Activated naive CD4-positive, alpha-beta T cell treated with anti-CD3 and anti-CD28 coated beads, Interleukin-2, amount 50 U/mL, for 24 hours (primary cell): ENCODE results near the gene PDLIM7.
"Not testable (repeated sequence)": the region's sequence is repeated elsewhere in the genome, so short reads cannot be mapped to it uniquely, and the experiment has no call there.

Experiments used
- H3K27ac Mint-ChIP-seq: one replicate; pipeline ENCODE4 v1.8.0; 2021; ENCODE audit warnings: mild to moderate bottlenecking, mixed read lengths
- H3K27me3 Mint-ChIP-seq: one replicate; pipeline ENCODE4 v1.8.0; 2021; ENCODE audit warnings: mixed read lengths
- H3K36me3 Mint-ChIP-seq: one replicate; pipeline ENCODE4 v1.8.0; 2021; ENCODE audit warnings: mixed read lengths
- H3K4me1 Mint-ChIP-seq: one replicate; pipeline ENCODE4 v1.8.0; 2021; ENCODE audit warnings: mixed read lengths
- H3K4me3 Mint-ChIP-seq: one replicate; pipeline ENCODE4 v1.8.0; 2021; ENCODE audit warnings: mild to moderate bottlenecking, mixed read lengths
- H3K9me3 Mint-ChIP-seq: one replicate; pipeline ENCODE4 v1.8.0; 2021; ENCODE audit warnings: mixed read lengths

Gene PDLIM7

DNA sequence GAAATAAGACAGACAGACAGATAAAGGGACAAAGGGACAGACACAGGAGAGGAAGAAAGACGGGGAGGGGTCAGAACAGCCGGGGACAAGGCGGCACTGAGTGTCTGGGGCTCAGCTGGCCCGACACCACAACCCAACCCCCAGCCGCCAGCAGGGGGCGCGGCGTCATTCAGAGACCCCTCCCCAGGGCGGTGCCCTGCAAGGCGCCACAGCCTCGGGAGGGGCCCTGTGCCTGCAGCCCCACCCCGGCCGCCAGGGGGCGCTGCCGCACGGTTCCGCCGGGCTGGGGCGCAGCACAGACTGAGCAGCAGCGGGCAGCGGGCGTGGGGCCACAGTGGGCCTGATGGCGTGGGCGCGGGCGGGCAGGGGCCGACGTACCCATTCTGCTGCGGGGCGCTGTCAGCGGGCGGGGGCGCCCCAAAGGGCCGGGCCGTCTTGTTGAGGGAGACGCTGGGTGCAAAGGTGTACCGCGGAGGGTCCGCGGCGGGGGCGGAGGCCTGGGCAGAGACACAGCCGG lies 5.9 kb downstream of the PDLIM7 start:
- no peak overlapping the region for H3K27ac Mint-ChIP-seq
- no peaks in the 10 kb centered on the region for H3K27me3 Mint-ChIP-seq
- H3K36me3 Mint-ChIP-seq = peaks cover 2% of the 10 kb centered on the region
- H3K4me3 Mint-ChIP-seq = no peak overlapping the region
- peaks cover 7% of the 10 kb centered on the region for H3K4me1 Mint-ChIP-seq
- H3K9me3 Mint-ChIP-seq = no peaks in the 10 kb centered on the region

DNA sequence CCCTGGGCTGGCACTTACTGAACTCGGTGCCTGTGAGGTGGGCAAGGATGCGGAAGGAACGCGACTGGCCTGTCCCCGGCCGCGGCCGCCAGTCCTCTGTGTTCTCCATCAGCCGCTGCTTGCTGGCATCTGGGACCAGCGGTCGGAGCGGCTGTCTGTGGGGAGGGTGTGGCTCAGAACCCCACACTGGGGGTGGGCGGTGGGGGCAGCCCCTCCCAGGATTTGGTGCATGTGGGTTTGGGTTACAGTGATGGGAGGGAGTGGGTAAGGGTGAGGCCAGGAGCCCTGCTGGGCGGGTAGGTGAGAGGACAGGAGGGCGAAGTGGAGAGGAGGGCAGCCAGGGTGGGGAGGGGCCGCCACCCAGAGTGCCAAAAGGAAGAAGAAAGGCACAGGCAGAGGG lies 6.4 kb downstream of the PDLIM7 start:
- peaks cover 4% of the 10 kb centered on the region for H3K4me1 Mint-ChIP-seq
- H3K4me3 Mint-ChIP-seq = no peak overlapping the region
- H3K36me3 Mint-ChIP-seq = peaks cover 2% of the 10 kb centered on the region
- no peak overlapping the region for H3K27ac Mint-ChIP-seq
- H3K9me3 Mint-ChIP-seq = no peaks in the 10 kb centered on the region
- H3K27me3 Mint-ChIP-seq = no peaks in the 10 kb centered on the region

DNA sequence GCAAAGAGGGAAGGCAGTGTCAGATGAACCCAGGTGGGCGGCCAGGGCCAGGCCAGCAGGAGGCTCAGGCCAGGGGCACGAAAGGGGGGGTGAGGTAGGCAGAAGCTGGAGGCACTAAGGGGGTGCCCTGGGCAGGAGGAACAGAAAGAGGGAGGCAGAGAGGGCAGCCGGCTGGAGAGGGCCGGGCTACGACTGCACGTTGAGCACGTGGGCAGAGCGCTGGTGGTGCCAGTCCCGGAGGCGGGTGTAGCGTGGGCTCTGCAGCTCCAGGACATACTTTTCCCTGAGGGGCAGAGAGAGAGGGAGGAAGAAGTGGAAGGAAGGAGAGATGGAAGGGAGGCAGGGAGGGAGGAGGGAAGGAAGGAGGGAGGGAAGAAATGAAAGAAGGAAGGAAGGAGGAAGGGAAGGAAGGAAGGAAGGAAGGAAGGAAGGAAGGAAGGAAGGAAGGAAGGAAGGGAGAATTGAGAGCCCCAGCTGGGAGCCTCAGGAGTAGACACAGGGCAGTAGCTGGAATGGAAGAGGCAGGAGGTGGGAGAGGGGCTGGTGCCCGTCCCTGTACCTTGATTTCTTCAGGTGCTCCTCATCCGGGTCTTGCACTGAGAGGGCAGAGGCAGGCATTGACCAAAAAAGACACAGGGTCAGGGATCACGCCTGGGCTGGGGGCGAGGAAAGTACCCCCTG lies 7.0 kb downstream of the PDLIM7 start:
- Mint-ChIP-seq H3K4me3 (no peak overlapping the region), H3K27ac (no peak overlapping the region), H3K9me3 (no peaks in the 10 kb centered on the region), H3K4me1 (peaks cover 4% of the 10 kb centered on the region), H3K36me3 (peaks cover 2% of the 10 kb centered on the region), H3K27me3 (no peaks in the 10 kb centered on the region)

- Mint-ChIP-seq H3K4me1 (peaks cover 4% of the 10 kb centered on the region), H3K9me3 (no peaks in the 10 kb centered on the region), H3K27ac (no peak overlapping the region), H3K27me3 (no peaks in the 10 kb centered on the region), H3K36me3 (peaks cover 2% of the 10 kb centered on the region), H3K4me3 (no peak overlapping the region)
Measured at GRCh38 chr5:177489119-177489716, 8.2 kb downstream of the PDLIM7 start.

DNA sequence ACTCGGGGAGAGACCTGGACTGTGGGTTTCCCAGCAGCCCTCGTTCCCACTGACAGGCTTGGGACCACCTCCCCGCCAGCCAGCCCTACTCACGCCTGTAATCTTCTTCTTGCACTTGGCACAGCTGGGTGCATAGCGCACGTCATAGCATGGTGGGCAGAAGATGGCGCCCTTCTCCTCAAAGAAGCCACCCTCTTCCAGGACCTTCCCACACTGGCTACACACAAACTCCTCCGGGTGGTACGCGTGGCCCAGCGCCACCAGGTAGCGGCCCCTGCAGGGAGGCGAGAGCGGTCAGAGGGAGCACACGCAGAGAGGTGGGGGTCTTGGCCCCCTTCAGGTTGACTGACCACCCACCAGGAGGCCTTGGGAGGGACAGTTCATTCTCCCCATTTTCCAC lies 9.4 kb downstream of the PDLIM7 start:
- no peaks in the 10 kb centered on the region for H3K4me1 Mint-ChIP-seq
- peaks cover 2% of the 10 kb centered on the region for H3K36me3 Mint-ChIP-seq
- no peak overlapping the region for H3K4me3 Mint-ChIP-seq
- no peak overlapping the region for H3K27ac Mint-ChIP-seq
- H3K9me3 Mint-ChIP-seq = no peaks in the 10 kb centered on the region
- H3K27me3 Mint-ChIP-seq = no peaks in the 10 kb centered on the region

DNA sequence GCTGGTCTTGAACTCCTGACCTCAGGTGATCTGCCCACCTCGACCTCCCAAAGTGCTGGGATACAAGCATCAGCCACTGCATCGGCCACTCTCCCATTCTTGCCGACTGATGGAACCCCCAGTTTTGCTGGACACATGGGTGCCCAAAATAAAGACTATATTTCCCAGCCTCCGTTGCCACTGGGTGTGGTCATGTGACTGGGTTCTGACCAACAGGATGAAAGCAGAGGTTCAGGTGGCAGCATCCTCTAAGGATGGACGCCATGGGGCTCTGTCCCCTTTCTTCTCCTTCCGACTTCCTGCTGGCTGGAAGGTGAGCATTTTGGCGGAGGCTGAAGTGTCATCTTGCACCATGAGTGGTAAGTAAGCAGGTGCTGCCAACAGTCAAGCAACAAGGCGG lies 10.3 kb downstream of the PDLIM7 start:
- Mint-ChIP-seq H3K36me3 (no peaks in the 10 kb centered on the region), H3K9me3 (no peaks in the 10 kb centered on the region), H3K4me3 (no peak overlapping the region), H3K27ac (no peak overlapping the region), H3K27me3 (no peaks in the 10 kb centered on the region), H3K4me1 (no peaks in the 10 kb centered on the region)

- Mint-ChIP-seq H3K4me1 (no peaks in the 10 kb centered on the region), H3K9me3 (no peaks in the 10 kb centered on the region), H3K36me3 (no peaks in the 10 kb centered on the region), H3K27me3 (no peaks in the 10 kb centered on the region), H3K27ac (no peak overlapping the region), H3K4me3 (no peak overlapping the region)
Measured at GRCh38 chr5:177486256-177486655, 11.1 kb downstream of the PDLIM7 start.

DNA sequence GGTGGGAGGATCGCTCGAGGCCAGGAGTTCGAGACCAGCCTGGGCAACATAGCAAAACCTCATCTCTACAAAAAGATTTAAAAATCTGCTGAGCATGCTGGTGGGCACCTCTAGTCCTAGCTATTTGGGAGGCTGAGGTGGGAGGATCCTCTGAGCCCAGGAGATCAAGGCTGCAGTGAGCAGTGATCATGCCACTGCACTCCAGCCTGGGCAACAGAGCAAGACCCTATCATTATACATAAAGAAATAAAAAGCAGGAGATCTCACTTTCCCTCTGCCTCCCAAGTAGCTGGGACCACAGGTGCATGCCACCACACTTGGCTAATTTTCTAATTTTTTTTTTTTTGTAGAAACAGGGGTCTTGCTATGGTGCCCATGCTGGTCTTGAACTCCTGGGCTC lies 11.7 kb downstream of the PDLIM7 start:
- H3K4me3 Mint-ChIP-seq, H3K27ac Mint-ChIP-seq, H3K9me3 Mint-ChIP-seq, H3K4me1 Mint-ChIP-seq, H3K36me3 Mint-ChIP-seq, H3K27me3 Mint-ChIP-seq: not testable (repeated sequence)

GRCh38 chr5:177484902-177485549 lies 12.4 kb downstream of the PDLIM7 start:
- Mint-ChIP-seq H3K27me3 (no peaks in the 10 kb centered on the region), H3K27ac (no peak overlapping the region)

DNA sequence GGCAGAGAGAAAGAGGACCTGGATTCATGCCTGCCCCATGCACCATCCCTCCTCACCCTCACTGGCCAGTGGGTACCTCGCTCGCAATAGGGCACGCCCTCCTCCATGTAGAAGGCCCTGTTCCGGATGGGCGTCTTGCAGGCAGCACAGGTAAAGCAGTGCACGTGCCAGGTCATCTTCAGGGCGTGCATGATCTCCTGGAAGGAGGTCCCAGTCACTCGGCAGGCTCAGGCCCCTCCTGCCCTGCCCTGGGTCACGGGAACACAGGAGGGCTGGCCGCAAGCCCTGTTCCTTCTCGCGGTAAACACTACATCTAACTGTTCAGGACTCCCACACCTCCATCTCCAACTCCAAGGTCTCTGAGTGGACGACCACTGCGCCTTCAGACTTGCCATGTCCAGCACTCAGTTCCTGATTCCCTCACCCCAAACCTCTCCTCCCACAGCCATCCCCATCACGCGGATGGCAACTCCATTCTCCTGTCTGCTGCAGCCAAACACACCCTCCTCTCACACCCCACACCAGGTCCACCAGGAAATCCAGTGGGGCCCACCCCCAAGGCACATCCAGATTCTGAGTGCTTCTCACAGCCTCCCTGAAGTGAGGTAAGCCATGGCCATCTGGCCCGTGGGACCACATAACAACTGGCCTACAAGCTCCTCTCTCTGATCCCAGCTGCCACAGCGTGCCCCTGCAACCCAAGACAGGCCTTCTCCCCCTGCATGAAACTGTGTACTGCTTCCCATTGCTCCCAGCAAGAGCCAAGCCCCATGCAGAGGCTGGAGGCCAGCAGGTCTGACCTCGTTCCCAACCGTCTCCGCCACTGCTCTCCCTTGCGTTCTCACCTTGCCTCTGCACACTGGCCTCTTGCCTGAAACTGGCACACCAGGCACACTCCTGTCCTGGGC lies 13.2 kb downstream of the PDLIM7 start:
- Mint-ChIP-seq H3K36me3 (no peaks in the 10 kb centered on the region), H3K27me3 (no peaks in the 10 kb centered on the region), H3K27ac (peak overlapping the region; percentile 44), H3K4me3 (no peak overlapping the region), H3K9me3 (no peaks in the 10 kb centered on the region), H3K4me1 (peaks cover 9% of the 10 kb centered on the region)

More at GRCh38 chr5:177484902-177485549, 12.4 kb downstream of the PDLIM7 start:
- Mint-ChIP-seq H3K9me3 (no peaks in the 10 kb centered on the region), H3K36me3 (no peaks in the 10 kb centered on the region), H3K4me1 (peaks cover 1% of the 10 kb centered on the region), H3K4me3 (no peak overlapping the region)

- Mint-ChIP-seq H3K4me1 (peaks cover 20% of the 10 kb centered on the region), H3K9me3 (no peaks in the 10 kb centered on the region), H3K4me3 (no peak overlapping the region), H3K27ac (no peak overlapping the region), H3K36me3 (no peaks in the 10 kb centered on the region), H3K27me3 (no peaks in the 10 kb centered on the region)
Measured at GRCh38 chr5:177483042-177483441, 14.4 kb downstream of the PDLIM7 start.

DNA sequence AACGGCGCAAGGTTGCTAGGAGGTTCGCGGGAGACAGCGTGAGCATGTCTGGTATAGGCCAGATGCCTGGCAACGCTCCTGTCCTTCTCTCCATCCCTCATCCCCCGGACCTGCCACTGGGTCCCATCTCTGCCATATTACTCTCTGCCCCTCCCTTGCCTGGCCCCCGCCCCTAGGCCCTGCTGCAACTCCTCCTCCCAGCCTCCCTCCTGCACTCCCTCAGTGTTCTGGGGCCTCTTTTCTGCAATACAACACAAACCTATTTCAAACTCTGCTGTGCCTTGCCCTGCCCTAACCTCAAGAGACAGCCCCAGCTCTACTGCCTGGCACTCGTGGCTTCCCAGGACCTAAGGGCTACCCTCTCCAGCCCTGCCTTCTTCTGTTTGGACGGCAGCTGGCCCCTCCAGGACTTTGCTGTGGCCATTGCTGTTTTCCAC lies 15.0 kb downstream of the PDLIM7 start:
- Mint-ChIP-seq H3K4me1 (peaks cover 24% of the 10 kb centered on the region), H3K27me3 (no peaks in the 10 kb centered on the region), H3K4me3 (no peak overlapping the region), H3K27ac (no peak overlapping the region), H3K9me3 (no peaks in the 10 kb centered on the region), H3K36me3 (no peaks in the 10 kb centered on the region)

DNA sequence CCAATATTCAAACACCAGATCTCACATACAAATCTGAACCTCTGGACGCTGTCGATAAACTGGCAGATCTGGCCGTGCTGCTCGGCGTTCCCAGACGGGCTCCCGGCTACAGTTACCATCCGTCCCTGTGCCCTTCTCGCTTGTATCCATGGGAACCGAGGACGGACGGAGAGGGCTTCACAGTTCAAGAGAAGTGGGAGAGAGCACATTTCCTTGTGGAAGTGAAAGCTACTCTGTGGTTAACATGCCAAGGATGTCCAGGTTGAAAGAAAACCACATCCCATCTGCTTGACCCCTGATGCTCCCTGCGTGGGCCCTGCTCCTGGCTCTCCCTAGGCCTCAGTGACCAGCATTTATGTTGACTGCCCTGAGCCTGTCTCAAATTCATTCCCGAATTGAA lies 17.6 kb downstream of the PDLIM7 start:
- Mint-ChIP-seq H3K27ac (peak overlapping the region; percentile 99), H3K27me3 (no peaks in the 10 kb centered on the region), H3K4me3 (no peak overlapping the region), H3K36me3 (no peaks in the 10 kb centered on the region), H3K4me1 (peaks cover 41% of the 10 kb centered on the region), H3K9me3 (no peaks in the 10 kb centered on the region)

DNA sequence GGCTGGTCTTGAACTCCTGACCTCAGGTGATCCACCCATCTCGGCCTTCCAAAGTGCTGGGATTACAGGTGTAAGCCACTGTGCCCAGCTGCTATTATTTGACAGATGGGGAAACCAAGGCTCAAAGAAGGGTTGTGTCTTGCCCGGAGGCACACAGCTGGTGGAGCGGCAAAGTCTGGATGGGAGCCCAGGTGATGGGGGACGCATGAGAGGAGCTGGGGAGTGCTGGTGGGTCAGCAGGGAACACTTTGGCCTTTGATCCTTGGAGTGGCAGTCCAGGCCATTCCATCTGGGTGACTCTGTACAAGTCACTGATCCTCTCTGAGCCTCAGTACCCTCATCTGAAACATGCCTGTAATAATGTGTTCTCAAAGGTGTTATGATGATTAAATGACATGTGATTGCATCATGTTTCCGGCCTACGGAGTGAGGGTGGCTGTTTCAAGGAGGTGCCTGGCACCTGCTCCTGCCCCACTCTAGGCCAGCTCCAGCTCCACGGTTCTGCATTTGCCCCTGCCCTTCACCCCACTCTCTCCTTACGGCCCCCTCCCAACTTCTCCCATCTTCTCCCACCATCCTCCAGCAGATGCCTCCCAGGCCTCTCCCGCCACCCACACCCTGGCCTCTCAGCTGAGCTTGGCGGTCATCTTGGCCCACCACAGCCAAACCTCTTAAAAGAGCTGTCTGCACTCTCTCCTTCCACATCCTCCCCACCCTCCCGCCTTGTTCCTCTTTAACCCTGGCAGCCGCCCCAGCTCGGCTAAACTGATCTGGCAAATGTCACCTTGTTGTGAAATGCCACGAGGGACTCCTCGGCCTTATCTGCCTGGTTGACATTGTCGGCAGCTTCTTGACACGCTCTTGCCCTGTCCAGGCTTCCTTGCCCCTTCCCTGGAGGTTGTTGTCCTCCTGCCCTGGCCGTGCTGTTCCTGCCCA lies 18.4 kb downstream of the PDLIM7 start:
- H3K4me1 Mint-ChIP-seq = peaks cover 49% of the 10 kb centered on the region
- no peak overlapping the region for H3K4me3 Mint-ChIP-seq
- H3K36me3 Mint-ChIP-seq = no peaks in the 10 kb centered on the region
- H3K27me3 Mint-ChIP-seq = no peaks in the 10 kb centered on the region
- H3K27ac Mint-ChIP-seq = peak overlapping the region; percentile 99
- no peaks in the 10 kb centered on the region for H3K9me3 Mint-ChIP-seq
